MM.1S (cell line): Measurements from ENCODE around the gene VTN.

Source experiments
- DNase-seq: peaks from one replicate; pipeline ENCODE4 v3.0.0-alpha.2; 2015
- H2AFZ ChIP-seq: fragments of 300-600 bp; sonication (generic); 2 replicates; pipeline ENCODE4 v1.6.0; 2016; ENCODE audit warnings: antibody characterized with exemption, low read length
- H3F3A ChIP-seq: fragments of 300-600 bp; sonication (generic); 2 replicates; pipeline ENCODE4 v1.6.1; 2016; ENCODE audit warnings: mild to moderate bottlenecking, antibody characterized with exemption, low read length, moderate library complexity, mixed read lengths; ENCODE audit not compliant: insufficient read depth
- H3K27ac ChIP-seq: fragments of 300-600 bp; sonication (generic); 2 replicates; pipeline ENCODE4 v1.5.1; 2016; ENCODE audit warnings: mild to moderate bottlenecking, low read length
- H3K27me3 ChIP-seq: fragments of 300-600 bp; sonication (generic); replicated peaks from 2 replicates; pipeline ENCODE4 v1.6.0; 2016; ENCODE audit warnings: low read length; ENCODE audit not compliant: insufficient read depth
- H3K36me3 ChIP-seq: fragments of 300-600 bp; sonication (generic); replicated peaks from 2 replicates; pipeline ENCODE4 v1.6.1; 2016; ENCODE audit warnings: mild to moderate bottlenecking, low read length, mixed read lengths; ENCODE audit not compliant: insufficient read depth
- H3K4me1 ChIP-seq: fragments of 300-600 bp; sonication (generic); 2 replicates; pipeline ENCODE4 v1.6.1; 2016; ENCODE audit warnings: low read length, mixed read lengths
- H3K4me2 ChIP-seq: fragments of 300-600 bp; sonication (generic); 2 replicates; pipeline ENCODE4 v1.6.0; 2016; ENCODE audit warnings: low read depth, low read length
- H3K4me3 ChIP-seq: fragments of 300-600 bp; sonication (generic); 2 replicates; pipeline ENCODE4 v1.5.1; 2016; ENCODE audit warnings: low read length, mixed read lengths
- H3K79me2 ChIP-seq: fragments of 300-600 bp; sonication (generic); 2 replicates; pipeline ENCODE4 v1.6.1; 2016; ENCODE audit warnings: mixed run types, low read length, mixed read lengths
- H3K9ac ChIP-seq: fragments of 300-600 bp; sonication (generic); 2 replicates; pipeline ENCODE4 v1.6.1; 2016; ENCODE audit warnings: low read length, mixed read lengths
- H3K9me2 ChIP-seq: fragments of 300-600 bp; sonication (generic); replicated peaks from 2 replicates; pipeline ENCODE4 v1.6.1; 2016; ENCODE audit warnings: mild to moderate bottlenecking, low read length, mixed read lengths; ENCODE audit not compliant: insufficient read depth
- H3K9me3 ChIP-seq: fragments of 300-600 bp; sonication (generic); replicated peaks from 2 replicates; pipeline ENCODE4 v1.6.1; 2016; ENCODE audit warnings: mild to moderate bottlenecking, low read length, mixed read lengths; ENCODE audit not compliant: insufficient read depth
- H4K20me1 ChIP-seq: fragments of 300-600 bp; sonication (generic); 2 replicates; pipeline ENCODE4 v1.6.1; 2016; ENCODE audit warnings: mild to moderate bottlenecking, low read length, moderate library complexity, mixed read lengths; ENCODE audit not compliant: insufficient read depth
- EZH2 ChIP-seq: fragments of 300-600 bp; sonication (generic); optimal IDR thresholded peaks from 2 replicates; pipeline ENCODE3; 2017; ENCODE audit warnings: low read depth, mild to moderate bottlenecking, antibody characterized with exemption, low read length, mixed read lengths
- EZH2phosphoT487 ChIP-seq: fragments of 300-600 bp; sonication (generic); IDR thresholded peaks from 2 replicates; pipeline ENCODE4 v1.6.1; 2018; ENCODE audit warnings: antibody characterized with exemption, low read length
- TF ChIP-seq, protein P1 (sequence below): fragments of 300-600 bp; sonication (generic); IDR thresholded peaks from 2 replicates; pipeline ENCODE4 v1.5.1; 2016; ENCODE audit warnings: antibody characterized with exemption, low read length, mixed read lengths

VTN gene

DNA sequence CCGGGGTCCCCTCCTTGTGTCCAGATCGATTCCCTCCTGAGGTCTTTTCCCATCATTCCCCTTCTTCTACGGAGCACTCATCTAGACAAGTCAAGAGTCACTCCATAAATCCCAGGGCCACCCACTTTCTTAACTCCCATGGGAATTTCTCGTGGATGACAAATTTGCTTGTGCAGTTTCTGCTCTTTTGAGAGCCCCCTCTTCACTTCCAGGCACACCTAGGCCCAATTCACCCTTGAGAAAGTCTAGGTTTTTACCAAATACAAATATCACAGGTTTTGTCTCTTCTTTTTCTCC lies 12.3 kb downstream of the VTN start:
- peak overlapping the region; percentile 96 for H3K4me2 ChIP-seq
- peak overlapping the region; percentile 97 for H3K4me3 ChIP-seq
- no peaks in the 10 kb centered on the region for H3K27me3 ChIP-seq
- H3K9ac ChIP-seq, result peak overlapping the region; percentile 94
- peaks cover 38% of the 10 kb centered on the region for H3K79me2 ChIP-seq
- peaks cover 2% of the 10 kb centered on the region for H3K36me3 ChIP-seq
- H2AFZ ChIP-seq, result peak overlapping the region; percentile 85
- no peaks in the 10 kb centered on the region for H3K9me3 ChIP-seq
- TF ChIP-seq EZH2, result no peak
- TF ChIP-seq, protein P1, sequence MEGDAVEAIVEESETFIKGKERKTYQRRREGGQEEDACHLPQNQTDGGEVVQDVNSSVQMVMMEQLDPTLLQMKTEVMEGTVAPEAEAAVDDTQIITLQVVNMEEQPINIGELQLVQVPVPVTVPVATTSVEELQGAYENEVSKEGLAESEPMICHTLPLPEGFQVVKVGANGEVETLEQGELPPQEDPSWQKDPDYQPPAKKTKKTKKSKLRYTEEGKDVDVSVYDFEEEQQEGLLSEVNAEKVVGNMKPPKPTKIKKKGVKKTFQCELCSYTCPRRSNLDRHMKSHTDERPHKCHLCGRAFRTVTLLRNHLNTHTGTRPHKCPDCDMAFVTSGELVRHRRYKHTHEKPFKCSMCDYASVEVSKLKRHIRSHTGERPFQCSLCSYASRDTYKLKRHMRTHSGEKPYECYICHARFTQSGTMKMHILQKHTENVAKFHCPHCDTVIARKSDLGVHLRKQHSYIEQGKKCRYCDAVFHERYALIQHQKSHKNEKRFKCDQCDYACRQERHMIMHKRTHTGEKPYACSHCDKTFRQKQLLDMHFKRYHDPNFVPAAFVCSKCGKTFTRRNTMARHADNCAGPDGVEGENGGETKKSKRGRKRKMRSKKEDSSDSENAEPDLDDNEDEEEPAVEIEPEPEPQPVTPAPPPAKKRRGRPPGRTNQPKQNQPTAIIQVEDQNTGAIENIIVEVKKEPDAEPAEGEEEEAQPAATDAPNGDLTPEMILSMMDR, result no peak
- TF ChIP-seq EZH2phosphoT487, result no peak
- no peaks in the 10 kb centered on the region for H3K9me2 ChIP-seq
- peak overlapping the region; percentile 26; the same call in 1 of the 2 replicates for H3K27ac ChIP-seq
- no peak for DNase-seq
- peaks cover 18% of the 10 kb centered on the region for H3K4me1 ChIP-seq
- no peaks in the 10 kb centered on the region for H4K20me1 ChIP-seq
- no peaks in the 10 kb centered on the region for H3F3A ChIP-seq

DNA sequence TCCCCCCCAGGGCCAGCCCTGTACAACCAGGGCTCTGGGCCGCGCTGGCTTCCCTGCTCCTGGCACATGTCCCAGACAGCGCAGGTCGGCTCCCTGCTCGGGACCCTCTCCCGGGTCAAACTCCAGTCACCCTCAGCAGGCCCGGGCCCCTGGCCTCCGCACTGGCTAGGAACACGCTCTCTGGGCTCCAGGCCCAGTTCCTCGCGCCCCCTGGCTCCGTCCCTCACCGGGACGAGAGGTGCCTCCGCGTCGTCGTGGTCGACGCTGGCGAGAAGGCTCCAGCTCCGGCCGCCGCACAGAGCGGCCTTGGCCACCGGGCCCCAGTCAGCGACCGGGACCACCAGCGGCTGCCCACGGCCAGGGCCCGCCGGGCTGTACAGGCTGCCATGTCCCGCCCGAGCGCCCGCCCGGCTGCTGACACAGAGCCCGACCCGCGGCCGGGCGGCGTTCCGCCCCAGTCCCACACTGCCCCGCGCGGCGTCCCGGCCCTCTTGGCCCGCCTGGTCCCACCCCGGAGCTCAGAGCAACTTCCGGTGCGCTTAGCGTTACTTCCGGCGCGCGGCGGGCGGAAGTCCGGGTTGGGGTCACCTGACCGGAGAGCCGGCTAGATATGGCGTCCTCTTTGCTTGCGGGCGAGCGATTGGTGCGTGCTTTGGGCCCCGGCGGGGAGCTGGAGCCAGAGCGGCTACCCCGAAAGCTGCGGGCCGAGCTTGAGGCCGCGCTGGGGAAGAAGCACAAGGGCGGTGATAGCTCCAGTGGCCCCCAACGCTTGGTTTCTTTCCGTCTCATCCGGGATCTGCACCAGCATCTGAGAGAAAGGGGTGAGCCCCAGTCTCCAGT lies 12.8 kb downstream of the VTN start, which contains the start of gene POLDIP2:
TSS of gene POLDIP2 (minus strand) at position 467 of the 840 bp plus-strand sequence. CDS start at position 388, 79 bp downstream.
- no peaks in the 10 kb centered on the region for H3K27me3 ChIP-seq
- H2AFZ ChIP-seq, result peak within 1 kb of the TSS; percentile 85

DNA sequence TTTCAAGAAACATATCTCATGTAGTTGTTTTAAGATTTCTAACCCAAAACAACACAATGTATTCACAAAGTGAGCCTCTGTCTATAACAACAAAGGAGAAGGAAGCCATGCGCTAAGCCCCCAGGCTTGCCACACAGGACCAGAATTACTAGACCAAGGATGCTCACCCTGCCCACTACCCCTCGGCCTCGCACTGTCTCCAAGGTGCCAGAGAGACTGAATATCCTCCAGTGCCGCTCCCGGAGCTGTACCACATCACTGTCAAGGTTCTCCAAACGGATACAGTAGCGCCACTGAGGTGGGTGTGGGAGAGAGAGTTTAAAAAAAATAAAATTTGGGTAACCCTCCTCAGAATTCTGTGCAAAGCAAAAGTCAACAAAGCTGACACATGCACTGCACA lies 19.8 kb downstream of the VTN start:
- H4K20me1 ChIP-seq, result no peaks in the 10 kb centered on the region
- no peaks in the 10 kb centered on the region for H3K27me3 ChIP-seq
- H2AFZ ChIP-seq, result no peak overlapping the region
- H3K9me3 ChIP-seq, result no peaks in the 10 kb centered on the region
- H3K4me3 ChIP-seq, result no peak overlapping the region
- H3K79me2 ChIP-seq, result no peaks in the 10 kb centered on the region
- TF ChIP-seq, protein P1, result no peak
- TF ChIP-seq EZH2, result no peak
- TF ChIP-seq EZH2phosphoT487, result no peak
- H3K27ac ChIP-seq, result no peak overlapping the region
- DNase-seq, result no peak
- H3K9ac ChIP-seq, result no peak overlapping the region
- no peak overlapping the region for H3K4me2 ChIP-seq
- H3K9me2 ChIP-seq, result no peaks in the 10 kb centered on the region
- no peaks in the 10 kb centered on the region for H3F3A ChIP-seq
- H3K36me3 ChIP-seq, result peaks cover 17% of the 10 kb centered on the region
- H3K4me1 ChIP-seq, result peaks cover 1% of the 10 kb centered on the region; the same call in 1 of the 2 replicates

More for the DNA sequence above, 12.8 kb downstream of the VTN start, which contains the start of gene POLDIP2:
- TF ChIP-seq EZH2 (no peak), EZH2phosphoT487 (no peak)
- TF ChIP-seq, protein P1, result no peak
- peak within 1 kb of the TSS; percentile 28; the same call in 1 of the 2 replicates for H3K27ac ChIP-seq
- no peaks in the 10 kb centered on the region for H4K20me1 ChIP-seq
- peak within 1 kb of the TSS; percentile 94 for H3K9ac ChIP-seq
- H3K36me3 ChIP-seq, result peaks cover 2% of the 10 kb centered on the region
- H3K4me3 ChIP-seq, result peak within 1 kb of the TSS; percentile 97
- H3K9me2 ChIP-seq, result no peaks in the 10 kb centered on the region
- no peaks in the 10 kb centered on the region for H3K9me3 ChIP-seq
- H3K4me1 ChIP-seq, result peaks cover 18% of the 10 kb centered on the region
- H3K4me2 ChIP-seq, result peak within 1 kb of the TSS; percentile 96
- peak; percentile 97 for DNase-seq
- peaks cover 38% of the 10 kb centered on the region for H3K79me2 ChIP-seq
- H3F3A ChIP-seq, result no peaks in the 10 kb centered on the region
